AML-193 (cell line): Measurements from ENCODE around the gene LZTS2.

Source experiments
- DNase-seq, 2 experiments: peaks; one replicate each; lab custom pipeline; 2025; lab: John Stamatoyannopoulos, UW

The LZTS2 gene

GRCh38 chr10:101054351-101054750 is 54.7 kb downstream of the LZTS2 start:
- no peak for DNase-seq

GRCh38 chr10:101054876-101055275 is 55.3 kb downstream of the LZTS2 start:
- DNase-seq, result no peak

DNA sequence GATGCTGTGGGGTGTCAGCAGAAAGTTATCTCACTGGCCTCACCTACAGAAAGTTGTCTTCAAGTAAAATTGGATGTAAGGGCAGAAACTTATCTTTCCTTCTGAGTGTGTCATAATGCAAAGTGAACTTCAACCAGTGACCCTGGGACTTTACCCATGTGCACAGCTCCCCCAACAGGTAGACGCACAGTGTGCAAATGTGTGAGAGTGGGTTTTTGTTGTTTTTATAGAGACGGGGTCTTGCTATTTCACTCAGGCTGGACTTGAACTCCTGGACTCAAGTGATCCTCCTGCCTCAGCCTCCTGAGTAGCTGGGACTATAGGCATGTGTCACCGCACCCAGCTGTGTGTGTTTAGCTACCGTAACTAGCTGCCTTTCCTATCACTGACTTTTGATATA is 55.8 kb downstream of the LZTS2 start:
- DNase-seq, result no peak

GRCh38 chr10:101056365-101057151 is 57.0 kb downstream of the LZTS2 start:
- DNase-seq, result no peak
